Prostate gland (tissue), 2 donors: ENCODE measurements around the gene A3GALT2.

ENCODE experiments used
- CTCF ChIP-seq, 4 experiments: fragments of 200-600 bp in 2 of 4; fragments of 450-650 bp in 2 of 4; sonication (generic) in 2 of 4; IDR thresholded peaks; 1 replicate in 3 of 4; 2 replicates in 1 of 4; pipeline ENCODE4 v1.5.1; 2016 to 2019; ENCODE audit warnings: antibody characterized with exemption in 4 of 4, mild to moderate bottlenecking in 2 of 4, moderate library complexity in 2 of 4
- POLR2A ChIP-seq: fragments of 450-650 bp; IDR thresholded peaks from one replicate; pipeline ENCODE4 v1.6.1; 2016; ENCODE audit warnings: antibody characterized with exemption, mild to moderate bottlenecking

- TF ChIP-seq POLR2A (no peak), CTCF (IDR thresholded peaks at IDR 0.05) (no peak)
Observed at GRCh38 chr1:33277488-33278084, 43.3 kb downstream of the A3GALT2 start.
